ENCODE data around the gene UGT1A6.

GRCh38 chr2:233817361-233817911 is 124.7 kb downstream of the UGT1A6 start:
- TF ChIP-seq CTCF (conservative IDR thresholded peaks at IDR 0.05 in 1 of 2, IDR thresholded peaks at IDR 0.05 in 1 of 2; ENCODE audit: extremely low read depth in 1 of 2, insufficient read depth in 1 of 2, low read depth in 1 of 2, low read length in 2 of 2), result no peak
- TF ChIP-seq EZH2 (IDR thresholded peaks at IDR 0.05; ENCODE audit: borderline replicate concordance, low read length), result no peak

All from mammary epithelial cell (primary cell).